A172 (cell line): ENCODE data around the gene ADARB2. TPM values are rescaled to one million over a fixed set of nuclear protein-coding genes. Genes with fewer than 3 reads are reported as not detected.

Experiments used
- DNase-seq: peaks from one replicate; pipeline ENCODE4 v3.0.0-alpha.2; 2015; ENCODE audit warnings: low spot score
- total RNA-seq: library from RNA; depleted of rRNA; stranded (reverse); fragments of >200 nt; shearing (Covaris generic); gene quantifications from 2 replicates; pipeline ENCODE4 v1.2.3, GENCODE V29; 2014

ADARB2 gene
- total RNA-seq, 1 experiment from 2014 or later: 1.2 TPM

DNA sequence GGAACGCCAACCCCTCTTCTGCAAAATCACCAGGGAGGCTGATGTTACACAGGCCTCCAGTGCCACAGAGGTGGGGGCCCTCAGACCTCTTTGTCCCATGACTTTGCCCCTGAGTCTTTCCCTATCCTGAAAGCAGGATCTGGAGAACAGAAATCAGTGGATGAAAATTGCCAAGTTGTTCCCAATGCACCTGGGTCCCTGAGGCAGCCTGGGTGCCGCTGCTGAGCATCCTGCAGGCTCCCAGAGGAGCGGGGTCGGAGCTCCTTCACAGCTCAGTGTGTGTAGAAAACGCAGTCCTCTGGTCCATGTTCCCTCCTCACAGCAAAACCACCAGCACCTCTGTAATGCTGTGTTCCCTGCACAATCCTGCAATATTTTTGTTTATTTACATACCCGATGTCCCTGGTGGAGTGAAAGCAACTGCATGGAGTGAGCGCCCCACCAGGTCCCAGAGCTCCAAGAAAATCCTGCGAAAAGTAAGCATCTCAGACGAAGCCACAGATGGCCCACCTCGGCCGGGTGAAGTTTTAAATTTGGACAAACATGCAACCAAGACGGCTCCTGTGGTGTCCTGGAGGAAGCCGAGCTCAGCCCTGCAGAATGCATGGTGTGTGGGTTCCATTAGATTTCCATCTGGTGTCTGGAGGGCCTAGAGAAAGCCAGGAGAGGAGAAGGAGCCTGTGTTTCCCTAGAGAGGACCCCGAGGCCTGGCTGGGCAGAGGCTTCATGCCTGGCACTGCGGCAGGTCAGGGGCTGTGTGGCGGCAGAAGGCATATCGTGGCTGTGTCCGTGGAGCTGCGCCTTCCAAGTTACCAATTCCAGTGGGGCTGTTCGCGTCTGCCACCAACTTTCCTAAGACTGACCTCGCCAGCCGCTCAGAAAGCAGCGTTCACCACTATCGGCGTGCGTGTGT, 445.9 kb downstream of the ADARB2 start:
- no peak for DNase-seq

DNA sequence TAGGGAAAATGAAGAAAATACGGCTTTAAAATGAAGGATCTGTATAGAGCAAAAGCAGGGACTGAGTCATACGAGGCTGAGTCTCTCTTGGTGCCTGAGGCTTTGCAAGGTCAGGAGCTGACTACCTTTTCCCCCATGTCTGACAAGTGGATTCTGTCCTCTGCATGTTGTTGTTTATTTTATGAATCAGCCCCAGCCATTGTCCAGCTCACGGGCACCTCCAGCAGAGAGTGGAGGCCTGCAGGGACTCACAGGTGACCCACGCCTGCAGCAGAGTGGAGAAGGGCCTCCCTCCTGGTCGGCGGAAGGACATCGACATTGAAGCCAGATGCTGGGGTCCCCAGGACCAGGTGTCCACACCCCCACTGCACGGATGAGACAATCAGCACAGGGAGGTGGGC, 447.3 kb downstream of the ADARB2 start:
- peak; percentile 44 for DNase-seq

DNA sequence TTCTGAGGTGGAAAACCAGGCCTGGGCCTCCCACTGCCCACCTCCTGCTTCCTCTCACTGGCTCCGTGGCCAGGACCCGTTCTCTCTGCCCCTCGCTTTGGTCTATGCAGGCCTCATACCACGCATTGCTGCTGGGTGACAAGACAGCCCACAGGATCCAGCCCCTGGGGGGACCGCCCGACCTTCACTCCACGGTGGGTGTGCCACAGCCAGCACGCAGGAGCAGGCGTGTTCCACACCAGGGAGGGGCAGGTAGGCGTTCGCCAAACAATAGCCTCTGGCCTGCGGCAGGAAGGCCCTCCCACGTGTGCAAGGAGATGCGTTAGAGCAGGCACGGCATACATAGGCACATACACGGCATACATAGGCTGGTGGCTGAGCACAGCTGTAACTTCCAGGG, 447.7 kb downstream of the ADARB2 start:
- DNase-seq: no peak

DNA sequence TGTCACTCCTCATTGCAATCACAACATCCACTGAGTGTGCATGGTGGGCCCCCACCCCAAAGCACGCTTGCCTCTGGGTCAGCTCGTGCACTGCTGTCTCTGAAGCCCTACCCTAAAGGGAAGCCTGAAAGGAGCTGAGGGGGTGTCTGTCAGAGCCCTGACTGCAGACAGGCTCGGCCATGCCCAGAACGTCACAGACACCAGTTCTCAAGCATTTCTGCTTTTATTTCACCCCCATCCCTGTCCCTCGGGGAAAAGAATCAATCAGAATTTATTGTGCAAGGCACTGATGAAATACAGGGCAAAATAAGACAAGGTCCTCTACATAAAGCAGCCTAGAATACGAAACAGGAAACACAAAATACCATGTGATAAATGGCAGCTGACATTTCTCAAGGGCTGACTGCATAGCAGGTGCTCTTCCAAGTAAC, 449.3 kb downstream of the ADARB2 start:
- no peak for DNase-seq

- DNase-seq: no peak
Observed at GRCh38 chr10:1287487-1287886, 449.8 kb downstream of the ADARB2 start.

DNA sequence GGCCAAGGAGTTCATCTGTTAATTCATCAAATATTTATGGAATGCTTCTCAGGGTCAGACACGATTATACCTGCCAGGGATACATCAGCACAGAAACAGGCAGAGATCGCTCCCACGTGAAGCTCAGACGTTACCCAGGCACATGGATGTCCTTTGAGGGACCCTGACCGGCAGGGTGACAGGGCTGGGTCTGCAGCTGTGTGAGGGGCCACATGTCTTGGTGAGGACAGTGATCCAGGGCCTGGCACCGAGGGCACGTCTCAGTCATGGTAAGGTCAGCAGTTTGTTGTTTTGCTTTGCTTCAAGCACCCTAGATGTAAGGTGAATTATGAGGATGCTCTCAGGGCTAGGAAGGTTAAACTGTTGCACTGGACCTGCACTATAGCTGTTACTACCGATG, 453.2 kb downstream of the ADARB2 start:
- DNase-seq: no peak

GRCh38 chr10:1281405-1281782, 455.9 kb downstream of the ADARB2 start:
- DNase-seq: no peak

GRCh38 chr10:1280466-1281404, 456.6 kb downstream of the ADARB2 start:
- no peak for DNase-seq

GRCh38 chr10:1278306-1278705, 459.0 kb downstream of the ADARB2 start:
- DNase-seq: no peak

DNA sequence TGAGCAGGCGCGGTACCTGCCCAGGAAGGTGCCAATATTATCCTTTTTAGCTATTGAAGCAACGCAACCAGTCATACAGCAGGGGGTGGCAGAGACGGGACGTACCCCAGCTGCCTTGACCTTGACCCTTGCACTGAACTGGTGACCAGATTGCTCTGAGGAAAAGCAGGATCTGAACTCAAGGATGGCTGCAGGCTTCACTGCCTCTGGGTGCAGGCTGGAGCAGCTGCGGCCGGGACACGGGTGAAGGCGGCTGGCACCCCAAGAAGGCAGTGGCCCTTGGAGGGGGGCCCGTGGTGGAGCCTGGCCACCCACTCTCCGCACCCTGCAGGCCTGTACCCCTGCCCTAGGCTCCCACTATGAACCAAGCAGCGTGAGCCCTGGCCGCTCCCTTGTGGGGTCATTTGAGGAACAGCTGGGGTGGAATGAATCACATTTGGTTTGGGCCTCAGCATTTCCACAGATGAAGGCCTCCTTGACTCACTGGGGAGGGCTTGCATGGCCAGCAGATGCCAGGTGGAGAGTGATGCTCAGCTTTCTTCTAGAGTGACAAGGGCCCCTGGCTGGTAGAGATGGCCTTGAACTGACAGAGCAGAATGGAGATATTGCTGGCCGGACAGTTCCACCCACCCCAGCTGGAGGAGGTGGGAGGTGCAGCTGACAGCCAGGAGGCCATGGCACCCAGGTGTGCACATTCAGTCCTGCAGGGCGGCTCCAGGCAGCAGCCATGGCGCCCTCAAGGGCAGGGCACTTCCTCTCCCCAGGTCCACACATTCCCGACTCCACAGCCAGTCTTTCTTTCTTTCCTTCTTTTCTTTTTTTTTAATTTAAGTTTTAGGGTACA, 462.4 kb downstream of the ADARB2 start:
- DNase-seq: no peak

DNA sequence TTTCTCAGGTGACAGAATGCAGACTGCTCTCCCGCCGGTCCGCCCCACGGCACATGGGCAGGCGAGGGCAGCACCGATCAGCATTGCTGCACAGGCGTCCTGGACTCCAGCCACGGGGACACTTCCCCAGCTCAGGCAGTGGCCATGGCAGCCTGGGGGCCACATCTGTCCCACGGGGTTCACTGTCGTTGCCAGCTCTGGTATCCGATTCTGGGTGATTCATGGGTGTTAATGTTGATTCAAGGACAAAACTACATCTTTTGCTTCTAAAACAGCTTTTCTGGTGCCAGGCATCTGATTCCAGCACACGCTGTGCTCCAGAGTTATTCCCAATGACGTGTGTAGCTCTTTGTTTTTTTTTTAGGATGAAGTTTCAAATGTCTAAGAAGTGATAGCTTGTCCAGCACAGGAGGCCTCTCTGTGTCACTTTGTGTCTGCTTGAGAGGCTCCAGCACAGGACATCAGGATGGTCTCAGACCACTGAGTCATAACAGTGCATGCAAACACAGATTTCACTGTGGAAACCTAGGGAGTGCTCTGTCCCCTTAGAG, 463.1 kb downstream of the ADARB2 start:
- DNase-seq: no peak

DNA sequence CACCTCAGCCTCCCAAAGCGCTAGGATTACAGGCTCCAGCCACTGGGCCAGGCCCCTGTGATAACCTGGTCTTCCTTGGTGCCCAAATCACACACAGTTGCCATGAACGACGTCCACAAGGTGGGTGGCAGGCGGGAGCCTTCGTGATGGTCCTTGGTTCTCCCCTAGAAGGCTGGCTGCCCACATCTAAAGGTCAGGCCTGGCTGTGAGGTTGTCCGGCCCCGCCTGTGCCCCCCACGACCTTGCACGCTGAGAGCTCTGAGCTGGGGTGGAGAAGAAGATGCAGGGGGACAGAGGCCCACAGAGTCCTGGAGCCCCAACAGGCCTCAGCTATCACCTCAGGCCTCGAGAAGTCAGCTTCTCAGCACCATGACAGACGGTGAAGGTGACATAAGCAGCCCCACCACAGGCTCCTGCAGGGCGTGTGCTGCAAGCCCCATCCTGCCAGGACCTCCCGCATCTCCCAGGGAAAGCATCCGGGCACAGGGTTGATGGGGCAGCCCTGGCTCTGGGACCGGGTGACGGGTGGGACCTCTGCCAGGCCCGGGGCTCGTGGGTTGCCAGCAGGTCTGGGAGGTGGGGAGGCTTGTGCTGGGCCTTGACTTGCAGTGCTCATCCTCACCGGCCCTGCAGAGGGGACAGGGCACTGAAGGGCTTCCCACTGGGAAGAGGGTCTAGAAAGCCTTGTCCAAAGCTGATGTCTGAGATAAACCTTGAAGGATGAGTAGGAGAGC, 463.8 kb downstream of the ADARB2 start:
- DNase-seq: no peak

DNA sequence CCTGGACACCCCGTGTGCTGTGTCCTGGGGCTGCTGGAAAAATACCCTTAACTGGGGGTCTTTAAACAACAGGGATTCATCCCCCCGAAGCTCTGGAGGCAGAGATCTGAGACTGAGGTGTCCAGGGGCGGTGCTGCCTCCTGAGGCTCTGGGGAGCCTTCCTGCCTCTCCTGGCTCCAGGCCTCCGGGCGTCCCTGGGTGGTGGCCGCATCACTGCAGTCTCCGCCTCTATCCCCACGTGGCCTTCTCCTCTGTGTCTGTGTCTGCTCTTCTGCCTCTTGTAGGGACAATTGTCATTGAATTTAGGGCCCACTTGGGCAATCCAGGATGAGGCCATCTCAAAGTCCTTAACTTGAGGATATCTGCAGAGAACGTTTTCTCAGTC, 464.6 kb downstream of the ADARB2 start:
- no peak for DNase-seq

DNA sequence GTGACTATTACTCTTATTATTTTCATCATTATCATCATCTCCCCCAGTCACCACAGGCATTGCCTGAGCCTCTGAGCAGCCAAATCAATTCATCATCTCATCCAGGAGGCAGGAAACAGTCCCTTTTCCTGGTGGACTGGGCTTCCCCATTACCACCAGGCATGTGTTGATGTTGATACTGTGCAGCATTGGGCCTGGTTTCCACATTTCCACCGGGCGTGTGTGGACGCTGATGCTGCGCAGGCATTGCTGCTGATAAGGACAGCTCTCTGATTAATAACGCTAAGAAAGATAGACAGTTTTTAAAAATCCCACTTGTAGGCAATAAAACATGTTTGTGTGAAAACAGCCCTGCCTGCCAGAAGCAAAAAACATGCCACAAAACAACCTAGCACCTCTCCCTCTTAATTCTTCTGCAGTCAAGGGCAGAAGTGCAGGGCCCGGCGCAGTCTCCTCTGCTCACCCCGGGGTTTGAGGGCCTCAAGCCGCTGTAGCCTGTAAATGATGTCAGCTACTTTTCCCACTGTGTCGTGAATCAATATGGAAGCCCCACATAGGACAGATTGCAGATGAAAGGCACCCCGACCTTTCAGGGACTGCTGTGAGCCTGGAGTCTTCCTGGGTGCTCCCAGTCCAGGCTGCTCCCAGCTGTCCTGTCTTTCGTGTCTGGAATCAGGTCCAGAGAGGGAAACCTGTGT, 465.1 kb downstream of the ADARB2 start:
- no peak for DNase-seq

DNA sequence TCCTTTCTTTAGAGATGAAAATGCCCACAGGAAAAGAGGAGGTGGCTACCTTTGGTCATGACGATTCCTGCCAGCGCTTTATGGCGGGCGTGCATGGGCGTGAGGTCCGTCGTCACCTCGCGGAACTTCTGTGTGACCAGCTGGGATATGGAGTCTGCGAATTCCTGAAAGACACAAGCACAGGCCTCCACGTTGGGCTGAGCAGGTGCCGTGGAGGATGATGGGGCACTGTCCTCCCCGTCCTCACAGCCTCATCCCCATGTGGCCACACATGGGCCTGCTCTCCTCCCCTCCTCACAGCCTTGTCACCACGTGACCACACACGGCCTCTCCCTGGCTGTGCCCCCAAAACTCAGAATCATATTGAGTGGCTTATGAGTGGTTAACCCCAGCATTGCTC, 466.4 kb downstream of the ADARB2 start:
- no peak for DNase-seq

- no peak for DNase-seq
Observed at GRCh38 chr10:1270490-1270889, 466.8 kb downstream of the ADARB2 start.

- no peak for DNase-seq
Observed at GRCh38 chr10:1268831-1269230, 468.5 kb downstream of the ADARB2 start.

DNA sequence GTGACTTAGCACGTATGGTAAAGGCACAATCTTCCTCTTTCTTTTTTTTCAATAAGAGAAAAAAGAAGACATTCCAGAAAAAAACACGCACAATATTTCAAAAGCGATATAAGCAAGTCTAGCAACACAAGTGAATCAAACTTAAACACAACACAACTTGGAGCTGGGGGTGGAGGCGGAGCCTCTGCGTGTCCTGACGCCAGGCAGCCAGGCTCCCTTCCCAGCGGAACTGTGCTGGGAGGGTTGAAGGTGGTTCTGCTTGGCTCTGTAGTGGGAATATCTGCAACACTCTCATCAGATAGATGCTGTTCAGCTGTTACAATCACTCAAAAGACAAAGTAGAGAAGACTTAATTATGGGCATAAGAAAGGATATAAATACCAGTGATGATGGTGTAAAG, 469.8 kb downstream of the ADARB2 start:
- DNase-seq: no peak

DNA sequence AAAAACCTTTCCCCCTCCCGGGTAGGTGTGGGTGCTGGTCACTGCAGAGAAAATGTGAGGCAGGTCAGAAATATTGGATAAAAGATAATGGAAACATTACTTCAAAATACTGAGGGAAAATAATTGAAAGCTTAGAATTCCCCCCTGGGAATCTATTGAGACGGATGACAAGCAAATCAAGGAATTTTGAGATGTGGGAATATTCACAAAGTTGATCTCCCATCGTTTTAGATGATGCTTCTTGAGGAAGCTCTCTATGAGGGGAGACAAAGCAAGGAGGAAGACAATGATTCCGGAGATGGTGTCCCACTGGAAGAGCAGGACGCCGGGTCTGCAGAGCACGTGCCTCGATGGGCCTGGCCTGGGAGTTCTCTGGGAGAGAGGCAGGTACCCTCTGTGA, 470.2 kb downstream of the ADARB2 start:
- no peak for DNase-seq
